Stimulated activated CD8-positive, alpha-beta memory T cell treated with anti-CD3 and anti-CD28 coated beads, Interleukin-7, amount 100 ng/mL, for 4 hours (primary cell): ENCODE results near the gene MXRA8.

ENCODE experiments used
- DNase-seq, 2 donors: peaks; one replicate each; pipeline ENCODE4 v3.0.0-alpha.2; 2020; ENCODE audit warnings: low read depth in 2 of 2

MXRA8 gene

DNA sequence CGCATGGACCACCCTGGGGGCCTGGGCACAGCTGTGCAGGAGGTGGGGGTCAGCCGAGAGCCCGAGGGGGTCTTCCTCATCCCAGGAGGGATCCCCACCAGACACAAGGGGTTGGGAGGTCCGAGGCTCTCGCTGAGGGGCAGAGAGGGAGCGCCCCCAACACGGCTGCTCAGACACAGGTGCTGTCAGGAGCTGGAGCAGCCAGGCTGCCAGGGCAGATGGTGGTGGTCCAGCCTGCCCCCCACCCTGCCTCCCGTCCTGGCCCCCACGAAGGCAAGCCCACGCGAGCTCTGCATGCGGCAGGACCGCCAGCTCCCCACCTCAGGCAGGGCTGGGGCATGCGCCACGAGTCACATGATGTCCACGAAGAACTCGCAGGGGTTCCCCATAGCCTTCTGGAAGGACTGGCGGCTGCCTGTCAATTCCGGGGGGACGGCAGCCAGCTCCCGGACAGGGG is 22.5 kb downstream of the MXRA8 start:
- no peak for DNase-seq

GRCh38 chr1:1335283-1335682 is 23.1 kb downstream of the MXRA8 start:
- DNase-seq, result no peak

DNA sequence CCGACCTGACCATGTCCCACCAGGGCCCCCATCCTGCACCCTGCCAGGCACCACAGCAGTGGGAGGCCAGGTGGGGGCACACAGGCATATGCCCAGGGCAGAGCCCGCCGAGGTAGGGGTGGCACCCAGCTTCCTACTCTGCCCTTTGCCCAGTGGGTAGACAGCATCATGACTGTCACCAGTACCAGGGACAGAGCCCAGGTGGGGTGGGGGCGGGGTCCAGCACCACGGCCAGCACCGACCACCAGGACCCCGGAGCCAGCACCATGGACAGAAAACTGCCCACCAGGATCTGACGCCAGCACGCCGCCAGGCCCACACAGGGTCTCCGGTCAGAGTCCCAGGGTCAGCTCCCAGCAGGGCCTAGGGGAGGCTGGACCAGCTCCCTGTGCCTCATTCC is 23.5 kb downstream of the MXRA8 start:
- DNase-seq, result no peak

DNA sequence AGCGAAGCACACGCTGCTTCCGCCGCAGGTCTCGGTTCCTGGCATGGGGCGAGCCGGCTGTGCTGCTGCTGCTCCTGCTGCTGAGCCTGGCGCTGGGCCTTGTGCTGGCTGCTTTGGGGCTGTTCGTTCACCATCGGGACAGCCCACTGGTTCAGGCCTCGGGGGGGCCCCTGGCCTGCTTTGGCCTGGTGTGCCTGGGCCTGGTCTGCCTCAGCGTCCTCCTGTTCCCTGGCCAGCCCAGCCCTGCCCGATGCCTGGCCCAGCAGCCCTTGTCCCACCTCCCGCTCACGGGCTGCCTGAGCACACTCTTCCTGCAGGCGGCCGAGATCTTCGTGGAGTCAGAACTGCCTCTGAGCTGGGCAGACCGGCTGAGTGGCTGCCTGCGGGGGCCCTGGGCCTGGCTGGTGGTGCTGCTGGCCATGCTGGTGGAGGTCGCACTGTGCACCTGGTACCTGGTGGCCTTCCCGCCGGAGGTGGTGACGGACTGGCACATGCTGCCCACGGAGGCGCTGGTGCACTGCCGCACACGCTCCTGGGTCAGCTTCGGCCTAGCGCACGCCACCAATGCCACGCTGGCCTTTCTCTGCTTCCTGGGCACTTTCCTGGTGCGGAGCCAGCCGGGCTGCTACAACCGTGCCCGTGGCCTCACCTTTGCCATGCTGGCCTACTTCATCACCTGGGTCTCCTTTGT is 24.7 kb downstream of the MXRA8 start:
- no peak for DNase-seq

DNA sequence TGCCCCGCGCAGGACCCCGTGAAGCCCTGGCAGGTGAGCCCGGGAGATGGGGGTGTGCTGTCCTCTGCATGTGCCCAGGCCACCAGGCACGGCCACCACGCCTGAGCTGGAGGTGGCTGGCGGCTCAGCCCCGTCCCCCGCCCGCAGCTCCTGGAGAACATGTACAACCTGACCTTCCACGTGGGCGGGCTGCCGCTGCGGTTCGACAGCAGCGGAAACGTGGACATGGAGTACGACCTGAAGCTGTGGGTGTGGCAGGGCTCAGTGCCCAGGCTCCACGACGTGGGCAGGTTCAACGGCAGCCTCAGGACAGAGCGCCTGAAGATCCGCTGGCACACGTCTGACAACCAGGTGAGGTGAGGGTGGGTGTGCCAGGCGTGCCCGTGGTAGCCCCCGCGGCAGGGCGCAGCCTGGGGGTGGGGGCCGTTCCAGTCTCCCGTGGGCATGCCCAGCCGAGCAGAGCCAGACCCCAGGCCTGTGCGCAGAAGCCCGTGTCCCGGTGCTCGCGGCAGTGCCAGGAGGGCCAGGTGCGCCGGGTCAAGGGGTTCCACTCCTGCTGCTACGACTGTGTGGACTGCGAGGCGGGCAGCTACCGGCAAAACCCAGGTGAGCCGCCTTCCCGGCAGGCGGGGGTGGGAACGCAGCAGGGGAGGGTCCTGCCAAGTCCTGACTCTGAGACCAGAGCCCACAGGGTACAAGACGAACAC is 25.4 kb downstream of the MXRA8 start:
- no peak for DNase-seq

GRCh38 chr1:1332031-1332755 is 26.2 kb downstream of the MXRA8 start:
- DNase-seq, result no peak

GRCh38 chr1:1331068-1331965 is 27.0 kb downstream of the MXRA8 start, which contains the start of gene TAS1R3:
Gene TAS1R3, plus strand, starts transcription at chr1:1331280. Its CDS starts 66 bp downstream, at chr1:1331346.
- no peak for DNase-seq

DNA sequence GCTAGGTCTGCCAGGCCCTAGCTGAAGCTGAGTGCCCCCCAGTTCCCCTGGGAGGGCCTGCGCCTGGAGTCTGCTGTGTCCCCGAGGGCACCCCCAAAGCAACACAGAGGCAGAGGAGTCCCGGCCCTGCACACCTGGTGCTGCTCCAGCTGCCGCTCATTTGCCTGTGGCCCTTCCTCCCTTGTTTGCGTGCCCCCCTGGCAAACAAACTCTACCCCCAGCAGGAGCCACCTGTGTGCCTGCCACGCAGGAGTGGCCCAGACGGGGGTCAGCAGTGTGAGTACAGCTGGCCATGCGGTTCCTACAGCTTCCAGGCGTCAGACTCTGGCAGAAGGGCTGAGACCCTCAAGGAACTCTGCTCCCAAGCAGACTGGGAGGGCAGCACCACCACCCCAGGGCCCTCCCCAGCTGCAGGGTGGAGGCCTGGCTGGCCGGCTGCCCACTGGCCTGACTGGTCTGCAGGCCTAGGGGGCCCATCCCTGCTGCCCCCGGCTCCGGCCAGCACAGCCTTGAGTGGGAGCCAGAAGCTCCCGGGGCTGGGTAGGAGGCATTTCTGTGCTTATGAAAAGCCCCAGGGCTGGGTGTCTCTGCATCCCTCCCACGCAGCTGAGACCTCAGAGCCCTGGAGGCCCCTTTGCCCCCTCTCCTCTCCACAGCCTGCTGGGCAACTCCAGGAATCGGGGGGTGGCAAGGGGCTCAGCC is 27.8 kb downstream of the MXRA8 start:
- no peak for DNase-seq

DNA sequence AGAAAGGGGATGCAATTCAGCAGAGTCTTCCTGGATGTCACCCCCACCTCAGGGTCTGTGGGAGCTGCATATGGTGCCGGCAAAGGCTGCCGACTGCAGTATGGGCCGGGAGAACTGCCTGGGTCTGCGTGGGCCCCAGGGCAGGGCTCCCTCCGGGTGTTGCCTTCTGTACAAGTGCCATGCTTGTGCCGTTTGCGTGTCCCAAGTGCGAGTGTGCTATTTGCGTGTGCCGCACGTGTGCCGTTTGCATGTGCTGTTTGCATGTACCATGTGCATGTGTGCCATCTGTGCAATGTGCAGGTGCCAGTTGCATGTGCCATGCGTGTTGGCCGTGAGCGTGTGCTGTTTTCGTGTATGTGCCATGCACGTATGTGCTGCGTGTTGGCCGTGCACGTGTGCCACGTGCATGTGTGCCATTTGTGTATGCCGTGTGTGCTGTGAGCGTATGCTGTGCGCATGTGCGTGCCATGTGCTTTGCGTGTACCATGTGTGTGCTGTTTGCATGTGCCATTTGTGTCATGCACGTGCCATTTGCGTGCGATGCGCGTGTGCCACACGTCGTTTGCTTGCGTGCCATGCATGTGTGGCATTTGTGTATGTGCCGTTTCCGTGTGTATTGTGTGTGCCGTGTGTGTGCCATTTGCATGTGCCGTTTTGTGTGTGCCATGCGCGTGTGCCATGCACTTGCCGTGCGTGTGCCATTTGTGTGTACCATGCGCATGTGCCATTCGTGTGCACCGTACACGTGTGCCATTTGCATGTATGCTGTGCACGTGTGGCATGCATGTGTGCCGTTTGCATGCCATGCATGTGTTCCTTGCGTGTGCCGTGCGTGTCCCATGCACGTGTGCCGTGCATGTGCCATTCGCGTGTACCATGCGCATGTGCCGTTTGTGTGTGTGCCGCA is 28.8 kb downstream of the MXRA8 start:
- no peak for DNase-seq

DNA sequence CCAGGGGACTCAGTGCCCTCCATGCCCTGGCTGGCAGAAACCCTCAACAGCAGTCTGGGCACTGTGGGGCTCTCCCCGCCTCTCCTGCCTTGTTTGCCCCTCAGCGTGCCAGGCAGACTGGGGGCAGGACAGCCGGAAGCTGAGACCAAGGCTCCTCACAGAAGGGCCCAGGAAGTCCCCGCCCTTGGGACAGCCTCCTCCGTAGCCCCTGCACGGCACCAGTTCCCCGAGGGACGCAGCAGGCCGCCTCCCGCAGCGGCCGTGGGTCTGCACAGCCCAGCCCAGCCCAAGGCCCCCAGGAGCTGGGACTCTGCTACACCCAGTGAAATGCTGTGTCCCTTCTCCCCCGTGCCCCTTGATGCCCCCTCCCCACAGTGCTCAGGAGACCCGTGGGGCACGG is 30.1 kb downstream of the MXRA8 start:
- DNase-seq, result no peak

- no peak for DNase-seq
These were observed 31.1 kb downstream of the MXRA8 start for GRCh38 chr1:1327291-1327690.

DNA sequence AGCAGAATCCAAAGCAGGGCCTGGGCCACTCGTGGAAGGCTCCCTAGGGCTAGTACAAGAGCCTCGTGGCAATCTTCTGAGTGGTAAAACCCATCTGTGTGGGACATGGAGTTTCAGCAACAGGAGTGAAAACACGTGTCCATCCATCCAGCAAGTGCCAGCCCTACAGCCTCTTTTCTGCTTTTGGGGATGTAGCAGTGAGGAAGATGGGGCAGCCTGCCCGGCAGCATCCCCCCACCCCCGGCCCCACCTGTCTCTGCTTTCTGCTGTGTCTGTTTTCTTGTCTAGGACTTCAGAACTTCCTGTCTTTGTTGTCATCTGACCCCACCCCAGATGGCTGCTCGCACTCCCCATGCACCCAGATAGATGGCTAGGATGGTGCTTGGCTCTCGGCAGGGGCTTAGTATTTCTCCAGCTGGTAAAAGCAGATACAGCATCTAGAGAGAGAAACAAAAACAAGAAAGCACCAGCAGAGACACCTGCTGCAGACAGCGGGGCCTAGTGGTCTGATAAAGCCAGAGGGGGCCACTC is 32.2 kb downstream of the MXRA8 start:
- DNase-seq, result no peak

DNA sequence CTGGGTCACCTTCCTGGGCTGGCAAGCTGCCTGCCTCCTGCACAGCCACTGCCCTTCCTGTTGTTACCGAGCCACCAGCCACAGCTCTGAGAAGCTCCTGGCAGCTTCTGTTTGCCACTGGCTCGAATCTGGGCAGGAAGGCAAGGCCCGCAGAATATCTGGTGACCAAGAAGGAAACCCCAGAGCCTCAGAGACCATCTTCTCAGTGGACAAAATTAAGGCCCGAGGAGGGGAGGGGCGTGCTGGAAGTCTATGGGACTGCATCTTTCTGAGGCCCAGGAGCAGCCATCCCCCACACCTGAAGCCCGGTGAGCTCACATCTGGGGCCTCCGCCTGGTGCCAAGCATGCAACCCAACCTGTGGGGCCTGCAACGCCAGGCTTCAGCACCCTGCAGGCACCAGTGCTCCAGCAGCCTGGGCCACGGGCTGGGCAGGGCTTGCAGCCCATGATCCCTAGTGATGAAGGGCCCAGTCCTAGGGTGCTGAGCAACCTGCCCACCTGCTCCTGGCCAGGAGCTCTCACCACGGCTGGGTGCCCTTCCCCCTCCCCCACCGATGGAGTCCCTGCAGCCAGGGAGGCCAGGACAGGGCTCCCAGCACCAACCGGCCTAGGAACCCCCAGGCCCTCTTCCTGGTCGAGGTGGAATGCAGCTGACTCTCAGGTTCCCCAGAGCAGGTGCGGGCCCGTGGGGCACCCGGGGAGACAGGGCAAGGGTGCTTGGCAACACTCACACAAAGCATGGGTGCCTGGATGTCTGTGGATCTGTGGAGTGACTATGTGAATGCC is 32.9 kb downstream of the MXRA8 start:
- DNase-seq, result no peak

DNA sequence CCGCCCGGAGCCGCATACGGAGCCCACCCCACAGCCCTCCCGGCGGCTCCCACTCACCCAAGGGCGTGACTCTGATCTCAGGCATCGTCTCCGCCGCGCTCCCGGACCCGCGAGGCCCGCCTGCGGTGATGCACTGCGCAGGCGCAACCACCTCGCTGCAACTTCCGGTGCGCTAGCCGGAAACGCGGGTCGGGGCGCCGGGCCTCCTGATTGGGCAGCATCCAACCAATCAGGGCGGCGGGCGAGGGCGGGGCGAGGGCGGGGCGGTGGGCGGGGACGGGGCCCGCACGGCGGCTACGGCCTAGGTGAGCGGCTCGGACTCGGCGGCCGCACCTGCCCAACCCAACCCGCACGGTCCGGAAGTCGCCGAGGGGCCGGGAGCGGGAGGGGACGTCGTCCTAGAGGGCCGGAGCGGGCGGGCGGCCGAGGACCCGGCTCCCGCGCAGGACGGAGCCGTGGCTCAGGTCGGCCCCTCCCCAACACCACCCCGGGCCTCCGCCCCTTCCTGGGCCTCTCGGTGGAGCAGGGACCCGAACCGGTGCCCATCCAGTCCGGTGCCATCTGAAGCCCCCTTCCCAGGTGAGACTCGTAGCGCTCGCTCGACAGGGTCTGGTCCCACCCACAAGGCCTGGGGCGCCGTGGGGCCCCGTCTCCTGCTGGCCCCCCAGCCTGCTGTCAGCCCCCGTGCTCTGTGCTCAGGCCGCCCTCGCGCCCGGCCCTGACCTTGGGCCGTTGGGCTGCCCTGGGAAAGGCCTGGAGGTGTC is 33.6 kb downstream of the MXRA8 start, which contains the start of the genes CPTP and INTS11:
CPTP (plus strand) TSS at position 279 of the 764 bp plus-strand sequence. CDS start 2,109 bp downstream, outside the sequence.
INTS11 (minus strand) TSS at position 137 of the 764 bp plus-strand sequence; CDS start at position 85, 52 bp downstream.
- DNase-seq, result peak; percentile 93 to 95

DNA sequence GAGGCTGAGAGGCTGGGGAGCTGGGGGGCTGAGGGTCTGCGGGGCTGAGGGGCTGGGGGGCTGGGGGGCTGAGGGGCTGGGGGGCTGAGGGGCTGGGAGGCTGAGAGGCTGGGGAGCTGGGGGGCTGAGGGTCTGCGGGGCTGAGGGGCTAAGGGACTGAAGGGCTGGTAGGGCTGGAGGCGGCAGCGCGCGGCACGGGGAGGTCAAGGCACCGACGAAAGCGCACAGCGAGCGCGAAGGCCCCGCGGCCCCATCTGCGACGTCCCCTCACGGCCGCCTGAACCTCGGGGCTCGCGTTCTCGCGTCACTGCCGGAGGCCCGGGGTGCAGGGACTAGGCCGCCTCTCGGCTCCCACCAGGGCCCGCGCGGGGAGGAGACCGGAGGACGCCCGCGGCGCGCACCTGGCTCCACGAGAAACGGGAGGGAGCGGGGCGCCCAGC is 34.3 kb downstream of the MXRA8 start:
- DNase-seq, result no peak

- no peak for DNase-seq
These were observed 35.4 kb downstream of the MXRA8 start for GRCh38 chr1:1322952-1323351.

DNA sequence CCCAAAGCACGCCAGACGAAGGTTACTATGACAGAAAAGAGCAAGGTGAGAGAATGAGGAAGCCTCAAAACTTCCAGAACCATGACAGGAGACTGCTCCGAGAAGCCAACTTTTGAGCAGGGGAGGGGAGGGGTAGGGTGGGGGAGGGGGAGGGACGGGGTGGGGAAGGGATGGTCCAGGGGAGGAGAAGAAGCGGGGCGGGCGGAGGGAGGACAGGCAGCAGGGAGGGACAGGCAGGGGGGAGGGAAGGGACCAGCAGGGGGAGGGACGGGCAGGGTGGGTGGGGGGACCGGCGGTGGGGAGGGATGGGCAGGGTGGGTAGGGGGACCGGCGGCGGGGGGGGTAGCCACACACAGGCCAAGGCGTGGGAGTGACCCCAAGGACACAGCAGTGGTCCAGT is 35.9 kb downstream of the MXRA8 start:
- DNase-seq, result no peak

DNA sequence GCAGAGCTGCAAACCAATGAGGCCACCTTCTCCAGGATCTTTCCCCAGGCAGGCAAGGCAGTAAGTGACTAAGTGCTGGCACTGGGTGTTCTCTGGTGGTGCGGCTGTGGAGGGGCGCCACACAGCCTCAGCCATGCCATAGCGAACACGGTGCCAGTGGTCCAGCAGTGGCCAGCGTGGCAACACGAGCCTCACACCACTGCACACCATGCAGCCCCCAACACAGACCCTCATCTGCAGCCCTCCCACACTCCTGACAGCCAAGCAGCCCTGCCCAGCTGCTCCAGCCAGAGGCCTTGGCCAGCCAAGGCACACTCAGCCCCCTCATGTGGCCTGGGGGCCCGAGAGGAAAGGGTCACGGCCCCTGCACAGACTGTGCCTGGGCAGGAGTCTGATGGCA is 36.9 kb downstream of the MXRA8 start:
- DNase-seq, result no peak
